ENCODE data around the gene TAS1R1. TPM values are rescaled to one million over a fixed set of nuclear protein-coding genes. Genes with fewer than 3 reads are reported as not detected.

TAS1R1 gene
- total RNA-seq, 1 donor from 2014 or later: not detected

- intact Hi-C loops (cut with DNase I): no loop called here
- H3K9me3 ChIP-seq: no peaks in the 10 kb centered on the region
- no peaks in the 10 kb centered on the region for H3K27me3 ChIP-seq
- peaks cover 0 to 79% of the 10 kb centered on the region in 2 donors for H3K36me3 ChIP-seq
- H3K27ac ChIP-seq: no peak overlapping the region
- H3K4me1 ChIP-seq: peaks cover 6% of the 10 kb centered on the region
- H3K4me3 ChIP-seq: no peak overlapping the region
- TF ChIP-seq POLR2AphosphoS5 (IDR thresholded peaks at IDR 0.05; ENCODE audit: insufficient read depth in 1 of 2, low read depth in 1 of 2) (no peak), CTCF (IDR thresholded peaks at IDR 0.05) (no peak), POLR2A (IDR thresholded peaks at IDR 0.05) (no peak)
- no peak for DNase-seq (ENCODE audit: extremely low spot score in 2 of 2)
Measured at GRCh38 chr1:6544831-6545230, 10.3 kb upstream of the TAS1R1 start.

- Histone ChIP-seq H3K9me3 (no peaks in the 10 kb centered on the region), H3K4me1 (peaks cover 6% of the 10 kb centered on the region), H3K27ac (no peak overlapping the region), H3K27me3 (no peaks in the 10 kb centered on the region), H3K4me3 (no peak overlapping the region), H3K36me3 (peaks cover 0 to 82% of the 10 kb centered on the region in 2 donors)
- DNase-seq (ENCODE audit: extremely low spot score in 2 of 2): no peak
- no peak for TF ChIP-seq POLR2AphosphoS5 (IDR thresholded peaks at IDR 0.05; ENCODE audit: insufficient read depth in 1 of 2, low read depth in 1 of 2)
- TF ChIP-seq POLR2A (IDR thresholded peaks at IDR 0.05): no peak
- no peak for TF ChIP-seq CTCF (IDR thresholded peaks at IDR 0.05)
- intact Hi-C loops (cut with DNase I): no loop called here
Measured at GRCh38 chr1:6545276-6546112, 9.6 kb upstream of the TAS1R1 start.

GRCh38 chr1:6546326-6546725 is 8.8 kb upstream of the TAS1R1 start:
- H3K27me3 ChIP-seq: no peaks in the 10 kb centered on the region
- intact Hi-C loops (cut with DNase I): no loop called here
- DNase-seq (ENCODE audit: extremely low spot score in 2 of 2): no peak
- H3K36me3 ChIP-seq: peaks cover 0 to 76% of the 10 kb centered on the region in 2 donors
- peaks cover 6% of the 10 kb centered on the region for H3K4me1 ChIP-seq
- H3K9me3 ChIP-seq: no peaks in the 10 kb centered on the region
- H3K4me3 ChIP-seq: no peak overlapping the region
- H3K27ac ChIP-seq: no peak overlapping the region
- TF ChIP-seq CTCF (IDR thresholded peaks at IDR 0.05) (no peak), POLR2AphosphoS5 (IDR thresholded peaks at IDR 0.05; ENCODE audit: insufficient read depth in 1 of 2, low read depth in 1 of 2) (no peak), POLR2A (IDR thresholded peaks at IDR 0.05) (no peak)

GRCh38 chr1:6547301-6547700 is 7.8 kb upstream of the TAS1R1 start:
- TF ChIP-seq POLR2AphosphoS5 (IDR thresholded peaks at IDR 0.05; ENCODE audit: insufficient read depth in 1 of 2, low read depth in 1 of 2) (no peak), CTCF (IDR thresholded peaks at IDR 0.05) (no peak), POLR2A (IDR thresholded peaks at IDR 0.05) (no peak)
- H3K4me3 ChIP-seq: no peak overlapping the region
- intact Hi-C loops (cut with DNase I): no loop called here
- peaks cover 6% of the 10 kb centered on the region for H3K4me1 ChIP-seq
- no peaks in the 10 kb centered on the region for H3K9me3 ChIP-seq
- no peak for DNase-seq (ENCODE audit: extremely low spot score in 2 of 2)
- H3K27ac ChIP-seq: no peak overlapping the region
- H3K36me3 ChIP-seq: peaks cover 0 to 67% of the 10 kb centered on the region in 2 donors
- no peaks in the 10 kb centered on the region for H3K27me3 ChIP-seq
